AG04450 (cell line): ENCODE measurements around the gene COPS9. TPM values are rescaled to one million over a fixed set of nuclear protein-coding genes. Genes with fewer than 3 reads are reported as not detected.
A peak's percentile ranks its signal among the peaks of the same experiment; 100 is the strongest.

Source experiments
- CTCF ChIA-PET: fragments of 300-600, 350-600 bp; formaldehyde crosslinking; extraction: SDS; loops from one replicate; lab custom pipeline; 2022; ENCODE audit warnings: antibody characterized with exemption, inconsistent platforms; lab: Charles Lee
- POLR2A ChIA-PET: fragments of 350-600 bp; formaldehyde crosslinking; extraction: SDS; loops from one replicate; lab custom pipeline; 2021; ENCODE audit warnings: antibody characterized with exemption, inconsistent platforms; lab: Yijun Ruan, JAX
- DNase-seq: peaks from one replicate; pipeline ENCODE4 v3.0.0-alpha.2; 2011; ENCODE audit warnings: low read depth, low spot score
- H3K27ac ChIP-seq: one replicate; pipeline ENCODE4 v1.5.1; 2012; ENCODE audit warnings: low read depth, low read length, control low read depth
- H3K27me3 ChIP-seq: one replicate; pipeline ENCODE4 v1.6.0; 2012; ENCODE audit warnings: low read length; ENCODE audit not compliant: control insufficient read depth, insufficient read depth
- H3K4me3 ChIP-seq: 2 replicates; pipeline ENCODE4 v1.5.1; 2011; ENCODE audit warnings: mild to moderate bottlenecking, low read depth, low read length, control low read depth
- H3K9me3 ChIP-seq: 2 replicates; pipeline ENCODE4 v1.5.1; 2012; ENCODE audit warnings: low read length; ENCODE audit not compliant: control insufficient read depth, insufficient read depth
- CTCF ChIP-seq: IDR thresholded peaks from 2 replicates; pipeline ENCODE4 v1.5.1; 2011; ENCODE audit warnings: low read depth, low read length, control low read depth, inconsistent platforms
- polyA minus RNA-seq: library from RNA; depleted of rRNA, polyadenylated mRNA; stranded (reverse); fragments of >200 nt; gene quantifications from 2 replicates; pipeline ENCODE4 v1.2.3, GENCODE V29; 2011; rRNA and poly(A)+ RNA removed
- polyA plus RNA-seq: library from polyadenylated mRNA; depleted of rRNA; stranded (reverse); fragments of >200 nt; gene quantifications from 2 replicates; pipeline ENCODE4 v1.2.3, GENCODE V29; 2011; rRNA removed

COPS9 gene
- polyA plus RNA-seq (322 and 360 TPM in 2 replicates), polyA minus RNA-seq (17.2 and 18.4 TPM in 2 replicates)

DNA sequence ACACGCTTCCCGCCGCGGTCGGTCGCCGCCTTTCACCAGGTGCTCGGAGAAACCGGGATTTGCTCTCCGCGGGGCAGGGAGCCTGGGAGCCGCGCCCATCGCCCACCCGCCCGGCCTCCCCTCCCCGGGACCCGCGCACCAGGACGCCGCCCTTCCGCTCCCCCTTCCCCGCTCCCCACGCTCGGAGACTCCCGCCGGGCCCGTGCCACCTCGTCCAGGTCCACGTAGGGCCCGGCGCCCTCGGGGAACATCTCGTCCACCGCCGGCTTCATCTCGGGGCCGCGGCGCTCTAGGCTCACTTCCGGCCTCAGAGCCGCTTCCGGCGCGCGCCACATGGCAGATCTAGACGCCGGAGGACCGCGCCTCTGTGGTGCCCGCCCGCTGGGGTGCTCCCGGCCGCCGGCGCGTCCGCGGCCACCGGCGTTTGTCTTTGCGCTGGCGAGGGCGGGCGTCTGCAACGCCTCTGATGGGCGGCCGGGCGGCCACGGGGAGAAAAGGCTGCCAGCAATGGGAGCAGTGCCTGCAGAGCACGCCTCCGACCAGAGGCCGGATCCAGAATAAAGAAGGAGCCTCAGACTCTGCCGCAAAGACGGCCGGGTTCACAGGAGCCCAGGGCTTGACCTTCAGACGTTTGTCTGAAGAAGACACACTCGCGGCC lies at the start of gene COPS9:
Gene COPS9 (minus strand): TSS at position 293 of the 658 bp plus-strand sequence. CDS start 21 bp downstream, at position 272.
- 0 out of 2 replicates have a peak, but pooled peaks have one; percentile 1 for TF ChIP-seq CTCF
- POLR2A ChIA-PET: no interaction called here
- peaks cover 15% of the 10 kb centered on the region for H3K27me3 ChIP-seq
- DNase-seq: peak; percentile 64
- CTCF ChIA-PET: no interaction called here
- no peaks in the 10 kb centered on the region; the same call in 1 of the 2 replicates for H3K9me3 ChIP-seq
- H3K4me3 ChIP-seq: peak within 1 kb of the TSS; percentile 92
- peak within 1 kb of the TSS; percentile 47 for H3K27ac ChIP-seq

- no peak for DNase-seq
- Histone ChIP-seq H3K4me3 (no peak overlapping the region), H3K27me3 (peaks cover 41% of the 10 kb centered on the region), H3K27ac (no peak overlapping the region), H3K9me3 (peaks cover 5% of the 10 kb centered on the region)
- no peak for TF ChIP-seq CTCF
- CTCF ChIA-PET: no interaction called here
- POLR2A ChIA-PET: interaction anchor here (0.5 kb wide), 1 partner anchor 318 kb away, joined by 3 read pairs; no protein-coding TSS in a partner anchor
Observed at GRCh38 chr2:240184656-240185055, 48.6 kb upstream of the COPS9 start.

- ChIA-PET CTCF (no interaction called here), POLR2A (no interaction called here)
- Histone ChIP-seq H3K4me3 (no peak overlapping the region), H3K27me3 (peaks cover 44% of the 10 kb centered on the region), H3K27ac (no peak overlapping the region), H3K9me3 (peaks cover 5% of the 10 kb centered on the region)
- TF ChIP-seq CTCF: no peak
- DNase-seq: no peak
Observed at GRCh38 chr2:240183875-240184590, 47.9 kb upstream of the COPS9 start.

DNA sequence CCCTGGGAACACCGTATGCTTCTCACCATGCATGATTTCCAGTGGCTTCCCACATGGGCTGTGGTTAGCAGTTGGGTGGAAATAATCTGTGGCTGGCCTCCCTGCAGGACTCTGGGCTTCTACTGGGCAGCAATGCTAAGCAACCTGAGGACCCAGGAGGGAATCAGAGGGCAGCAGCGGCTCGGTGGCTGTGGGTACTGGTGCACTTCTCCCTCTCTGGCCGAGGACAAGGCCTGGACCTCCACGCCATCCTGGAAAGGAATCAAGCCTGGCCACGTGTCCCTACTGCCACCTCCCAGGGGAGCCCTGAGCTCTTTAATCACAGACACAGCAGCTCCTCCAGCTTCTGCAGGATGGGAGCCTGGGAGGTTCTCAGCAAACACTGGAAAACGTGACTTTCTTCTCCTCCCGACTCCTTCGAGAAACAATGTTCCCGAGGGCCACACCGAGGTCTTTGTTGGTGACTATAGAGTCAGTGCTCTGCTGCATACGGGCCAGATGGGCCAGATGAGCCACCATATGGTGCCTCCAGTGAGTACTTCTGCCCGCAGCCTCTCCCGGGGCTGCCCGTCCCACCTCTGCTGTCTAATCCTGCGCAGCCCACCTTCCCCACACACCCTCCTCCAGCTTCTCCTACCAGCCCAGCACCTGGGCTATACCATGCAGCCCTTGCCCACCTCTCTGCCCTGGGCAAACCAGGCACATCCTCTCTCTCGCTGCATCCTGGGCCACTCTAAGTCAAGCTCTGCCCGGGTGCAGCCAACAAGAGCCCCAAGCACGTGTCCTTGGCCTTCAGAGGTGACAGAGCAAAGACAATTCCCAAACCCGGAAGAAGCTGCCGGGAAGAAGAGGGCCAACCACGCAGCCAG lies 47.1 kb upstream of the COPS9 start:
- no peak overlapping the region for H3K4me3 ChIP-seq
- H3K9me3 ChIP-seq: peaks cover 4% of the 10 kb centered on the region
- H3K27me3 ChIP-seq: peaks cover 46% of the 10 kb centered on the region
- ChIA-PET CTCF (no interaction called here), POLR2A (no interaction called here)
- DNase-seq: no peak
- TF ChIP-seq CTCF: no peak
- no peak overlapping the region for H3K27ac ChIP-seq
